ENCODE data around the gene VEPH1. TPM values are rescaled to one million over a fixed set of nuclear protein-coding genes. Genes with fewer than 3 reads are reported as not detected.

Gene VEPH1
- total and polyA plus RNA-seq, 4 donors: 5.8 to 11.5 (median 8.4) TPM

- Histone ChIP-seq H3K9me3 (ENCODE audit: control insufficient read depth, insufficient read depth, low read length) (no peaks in the 10 kb centered on the region), H3K27me3 (ENCODE audit: control insufficient read depth, insufficient read depth, low read length) (no peaks in the 10 kb centered on the region), H3K4me3 (ENCODE audit: low read depth, low read length) (no peak overlapping the region), H3K27ac (ENCODE audit: low read depth, low read length) (no peak overlapping the region), H3K4me1 (ENCODE audit: control insufficient read depth, insufficient read depth, low read length) (no peaks in the 10 kb centered on the region), H3K36me3 (ENCODE audit: control insufficient read depth, insufficient read depth, low read length) (no peaks in the 10 kb centered on the region)
- WGBS (ENCODE audit: insufficient coverage): 70% methylated on average over 2 of the region's 3 CpGs
- DNase-seq (ENCODE audit: low read depth in 4 of 6, low spot score in 6 of 6): no peak
These were observed 95.4 kb downstream of the VEPH1 start for GRCh38 chr3:157407769-157408168.

DNA sequence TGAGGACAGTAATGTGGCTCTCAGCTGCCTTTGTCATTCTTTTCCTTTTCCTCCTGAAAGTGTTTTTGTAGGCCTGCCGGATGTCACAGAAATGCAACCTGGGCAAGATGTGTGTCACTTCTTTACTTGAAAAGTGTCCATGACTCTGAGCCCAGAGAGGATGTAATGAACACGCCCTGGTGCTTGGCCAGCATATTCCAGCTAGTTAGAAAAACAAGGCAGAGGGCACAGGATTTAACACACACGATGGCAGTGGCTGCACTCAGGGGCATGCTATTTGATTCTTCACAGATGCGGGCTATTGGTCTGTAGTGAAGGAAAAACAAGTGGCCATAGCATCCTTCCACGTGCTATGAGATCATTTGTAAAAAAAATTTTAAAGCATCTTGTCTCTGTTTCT is 96.8 kb downstream of the VEPH1 start:
- no peaks in the 10 kb centered on the region for H3K27me3 ChIP-seq (ENCODE audit: control insufficient read depth, insufficient read depth, low read length)
- WGBS (ENCODE audit: insufficient coverage): 52% methylated on average over 2 of the region's 5 CpGs
- H3K4me1 ChIP-seq (ENCODE audit: control insufficient read depth, insufficient read depth, low read length): no peaks in the 10 kb centered on the region
- H3K36me3 ChIP-seq (ENCODE audit: control insufficient read depth, insufficient read depth, low read length): no peaks in the 10 kb centered on the region
- no peak overlapping the region for H3K4me3 ChIP-seq (ENCODE audit: low read depth, low read length)
- H3K9me3 ChIP-seq (ENCODE audit: control insufficient read depth, insufficient read depth, low read length): no peaks in the 10 kb centered on the region
- DNase-seq (ENCODE audit: low read depth in 4 of 6, low spot score in 6 of 6): no peak
- H3K27ac ChIP-seq (ENCODE audit: low read depth, low read length): no peak overlapping the region

DNA sequence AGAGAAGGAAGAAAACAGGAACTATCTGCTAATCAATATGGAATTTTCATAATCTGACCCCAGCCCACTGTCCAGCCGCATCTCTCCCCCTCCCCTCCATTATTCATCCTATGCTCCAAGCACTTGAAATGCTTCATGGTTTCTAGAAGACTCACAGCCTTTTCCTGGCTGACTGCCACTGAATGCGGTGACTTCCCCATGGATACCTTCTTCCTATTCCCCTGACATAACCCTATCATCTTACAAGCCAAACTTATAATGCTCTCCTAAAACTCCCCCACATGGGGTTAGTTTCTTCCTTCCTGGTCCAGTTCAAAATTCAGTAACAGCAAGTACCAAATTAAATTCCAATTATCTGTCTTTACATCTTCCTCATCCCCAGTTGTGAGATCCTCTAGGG is 97.8 kb downstream of the VEPH1 start:
- 63% methylated on average over 2 of the region's 2 CpGs for WGBS (ENCODE audit: insufficient coverage)
- no peaks in the 10 kb centered on the region for H3K9me3 ChIP-seq (ENCODE audit: control insufficient read depth, insufficient read depth, low read length)
- no peaks in the 10 kb centered on the region for H3K27me3 ChIP-seq (ENCODE audit: control insufficient read depth, insufficient read depth, low read length)
- H3K36me3 ChIP-seq (ENCODE audit: control insufficient read depth, insufficient read depth, low read length): no peaks in the 10 kb centered on the region
- DNase-seq (ENCODE audit: low read depth in 4 of 6, low spot score in 6 of 6): no peak
- no peak overlapping the region for H3K27ac ChIP-seq (ENCODE audit: low read depth, low read length)
- H3K4me3 ChIP-seq (ENCODE audit: low read depth, low read length): no peak overlapping the region
- no peaks in the 10 kb centered on the region for H3K4me1 ChIP-seq (ENCODE audit: control insufficient read depth, insufficient read depth, low read length)

DNA sequence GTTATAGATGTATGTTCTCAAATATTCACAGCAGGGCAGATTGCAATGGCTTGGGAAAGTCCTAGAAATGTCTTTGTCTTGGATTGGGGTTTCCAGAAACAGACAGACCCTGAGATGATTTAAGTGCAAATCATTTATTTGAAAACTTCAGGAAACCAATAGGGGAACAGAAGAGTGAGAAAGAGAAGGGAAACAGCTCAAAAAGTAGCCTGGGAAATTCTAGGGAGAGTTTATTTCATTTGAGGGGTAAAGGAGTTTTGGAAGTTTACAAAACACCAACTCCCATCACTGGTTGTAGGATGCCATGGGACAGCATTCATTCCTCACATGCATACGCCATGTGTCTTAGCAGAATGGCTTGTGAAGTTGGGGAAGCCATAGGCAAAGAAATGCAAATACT is 98.8 kb downstream of the VEPH1 start:
- Histone ChIP-seq H3K9me3 (ENCODE audit: control insufficient read depth, insufficient read depth, low read length) (no peaks in the 10 kb centered on the region), H3K27me3 (ENCODE audit: control insufficient read depth, insufficient read depth, low read length) (no peaks in the 10 kb centered on the region), H3K36me3 (ENCODE audit: control insufficient read depth, insufficient read depth, low read length) (no peaks in the 10 kb centered on the region), H3K4me1 (ENCODE audit: control insufficient read depth, insufficient read depth, low read length) (no peaks in the 10 kb centered on the region), H3K27ac (ENCODE audit: low read depth, low read length) (no peak overlapping the region), H3K4me3 (ENCODE audit: low read depth, low read length) (no peak overlapping the region)
- no CpG with 5 or more reads among the region's 1 CpG for WGBS (ENCODE audit: insufficient coverage)
- no peak for DNase-seq (ENCODE audit: low read depth in 4 of 6, low spot score in 6 of 6)

DNA sequence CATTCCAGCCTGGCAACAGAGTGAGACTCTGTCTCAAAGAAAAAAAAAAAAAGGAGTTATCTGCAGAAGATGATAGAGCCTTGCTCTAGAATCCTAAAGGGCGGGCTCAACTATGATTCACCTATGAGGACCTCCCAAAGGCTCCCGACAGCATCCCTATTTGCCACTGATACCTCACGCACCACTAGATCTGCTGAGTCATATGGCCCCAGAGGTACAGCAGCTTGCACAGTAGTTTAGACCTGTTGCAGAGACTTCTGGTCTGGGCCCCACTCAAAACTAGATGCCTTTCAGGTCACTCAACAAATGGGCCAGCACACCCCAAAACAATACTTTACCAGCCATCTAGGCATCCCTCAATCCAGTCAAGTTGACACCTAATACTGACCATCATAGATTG is 104.6 kb downstream of the VEPH1 start:
- no peaks in the 10 kb centered on the region for H3K27me3 ChIP-seq (ENCODE audit: control insufficient read depth, insufficient read depth, low read length)
- DNase-seq (ENCODE audit: low read depth in 4 of 6, low spot score in 6 of 6): no peak
- no peak overlapping the region for H3K27ac ChIP-seq (ENCODE audit: low read depth, low read length)
- WGBS (ENCODE audit: insufficient coverage): 100% methylated on average over 3 of the region's 3 CpGs
- no peaks in the 10 kb centered on the region for H3K4me1 ChIP-seq (ENCODE audit: control insufficient read depth, insufficient read depth, low read length)
- no peaks in the 10 kb centered on the region for H3K36me3 ChIP-seq (ENCODE audit: control insufficient read depth, insufficient read depth, low read length)
- H3K4me3 ChIP-seq (ENCODE audit: low read depth, low read length): no peak overlapping the region
- no peaks in the 10 kb centered on the region for H3K9me3 ChIP-seq (ENCODE audit: control insufficient read depth, insufficient read depth, low read length)

GRCh38 chr3:157394411-157394810 is 108.8 kb downstream of the VEPH1 start:
- Histone ChIP-seq H3K27me3 (ENCODE audit: control insufficient read depth, insufficient read depth, low read length) (no peaks in the 10 kb centered on the region), H3K4me3 (ENCODE audit: low read depth, low read length) (no peak overlapping the region), H3K27ac (ENCODE audit: low read depth, low read length) (no peak overlapping the region), H3K36me3 (ENCODE audit: control insufficient read depth, insufficient read depth, low read length) (no peaks in the 10 kb centered on the region), H3K9me3 (ENCODE audit: control insufficient read depth, insufficient read depth, low read length) (no peaks in the 10 kb centered on the region), H3K4me1 (ENCODE audit: control insufficient read depth, insufficient read depth, low read length) (no peaks in the 10 kb centered on the region)
- 56% methylated on average over 1 of the region's 1 CpG for WGBS (ENCODE audit: insufficient coverage)
- DNase-seq (ENCODE audit: low read depth in 4 of 6, low spot score in 6 of 6): no peak

- H3K9me3 ChIP-seq (ENCODE audit: control insufficient read depth, insufficient read depth, low read length): no peaks in the 10 kb centered on the region
- DNase-seq (ENCODE audit: low read depth in 4 of 6, low spot score in 6 of 6): no peak
- H3K27me3 ChIP-seq (ENCODE audit: control insufficient read depth, insufficient read depth, low read length): no peaks in the 10 kb centered on the region
- H3K4me1 ChIP-seq (ENCODE audit: control insufficient read depth, insufficient read depth, low read length): no peaks in the 10 kb centered on the region
- H3K4me3 ChIP-seq (ENCODE audit: low read depth, low read length): no peak overlapping the region
- H3K36me3 ChIP-seq (ENCODE audit: control insufficient read depth, insufficient read depth, low read length): no peaks in the 10 kb centered on the region
- H3K27ac ChIP-seq (ENCODE audit: low read depth, low read length): no peak overlapping the region
These were observed 110.1 kb downstream of the VEPH1 start for GRCh38 chr3:157393113-157393512.

DNA sequence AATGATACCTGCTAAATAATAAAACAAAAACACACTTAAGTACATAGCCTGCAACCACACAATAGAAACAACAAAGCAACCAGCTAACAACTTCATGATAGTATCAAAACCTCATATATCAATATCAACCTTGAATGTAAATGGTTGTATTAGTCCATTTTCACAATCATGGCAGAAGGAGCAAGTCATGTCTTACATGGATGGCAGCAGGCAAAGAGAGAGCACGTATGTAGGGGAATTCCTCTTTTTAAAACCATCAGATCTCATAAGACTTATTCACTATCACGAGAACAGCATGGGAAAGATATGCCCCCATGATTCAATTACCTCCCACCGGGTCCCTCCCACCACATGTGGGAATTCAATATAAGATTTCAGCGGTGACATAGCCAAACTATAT is 111.1 kb downstream of the VEPH1 start:
- DNase-seq (ENCODE audit: low read depth in 4 of 6, low spot score in 6 of 6): no peak
- no peaks in the 10 kb centered on the region for H3K36me3 ChIP-seq (ENCODE audit: control insufficient read depth, insufficient read depth, low read length)
- no peak overlapping the region for H3K4me3 ChIP-seq (ENCODE audit: low read depth, low read length)
- H3K27ac ChIP-seq (ENCODE audit: low read depth, low read length): no peak overlapping the region
- 100% methylated on average over 2 of the region's 4 CpGs for WGBS (ENCODE audit: insufficient coverage)
- no peaks in the 10 kb centered on the region for H3K9me3 ChIP-seq (ENCODE audit: control insufficient read depth, insufficient read depth, low read length)
- no peaks in the 10 kb centered on the region for H3K4me1 ChIP-seq (ENCODE audit: control insufficient read depth, insufficient read depth, low read length)
- no peaks in the 10 kb centered on the region for H3K27me3 ChIP-seq (ENCODE audit: control insufficient read depth, insufficient read depth, low read length)

DNA sequence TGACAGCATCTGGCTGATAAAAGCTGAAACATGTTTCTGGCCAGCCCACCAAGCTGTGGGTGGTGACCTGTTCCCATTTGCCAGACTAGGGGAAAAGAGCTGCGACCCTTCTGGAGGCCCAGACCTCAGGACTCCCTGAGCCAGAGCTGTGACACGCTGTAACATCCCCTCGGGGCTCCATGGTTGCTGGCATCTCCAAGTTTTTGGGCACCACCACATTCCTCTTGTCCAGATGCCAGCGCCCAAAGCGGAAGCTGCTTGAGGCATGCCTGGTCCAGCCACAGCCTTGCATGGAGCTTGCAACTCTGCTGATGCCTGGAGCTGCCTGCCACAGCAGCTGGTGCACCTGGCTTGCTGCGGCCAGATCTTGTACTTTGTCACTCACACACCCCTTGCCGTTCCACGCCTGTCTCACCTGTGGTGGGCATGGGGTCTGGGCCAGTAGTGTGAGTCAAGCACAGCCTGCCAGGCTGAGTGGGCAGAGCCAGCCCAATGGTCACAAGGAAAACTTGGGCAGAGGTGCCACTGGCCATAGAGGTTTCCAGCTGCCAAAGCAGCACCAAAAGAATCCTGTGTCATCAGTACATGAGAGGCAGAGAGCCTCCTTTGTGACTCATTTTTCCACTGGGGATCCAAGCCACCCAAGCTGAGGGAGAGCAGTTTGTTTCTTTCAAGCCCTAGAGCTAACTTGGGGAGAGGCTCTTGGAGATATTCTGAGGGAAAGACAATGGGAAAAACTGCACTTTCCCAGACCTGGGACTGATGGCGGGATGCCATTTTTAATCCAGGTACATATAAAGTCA is 112.3 kb downstream of the VEPH1 start:
- no peak for DNase-seq (ENCODE audit: low read depth in 4 of 6, low spot score in 6 of 6)
- H3K4me3 ChIP-seq (ENCODE audit: low read depth, low read length): no peak overlapping the region
- no peaks in the 10 kb centered on the region for H3K36me3 ChIP-seq (ENCODE audit: control insufficient read depth, insufficient read depth, low read length)
- no peaks in the 10 kb centered on the region for H3K9me3 ChIP-seq (ENCODE audit: control insufficient read depth, insufficient read depth, low read length)
- no peak overlapping the region for H3K27ac ChIP-seq (ENCODE audit: low read depth, low read length)
- WGBS (ENCODE audit: insufficient coverage): 96% methylated on average over 8 of the region's 9 CpGs
- H3K27me3 ChIP-seq (ENCODE audit: control insufficient read depth, insufficient read depth, low read length): no peaks in the 10 kb centered on the region
- no peaks in the 10 kb centered on the region for H3K4me1 ChIP-seq (ENCODE audit: control insufficient read depth, insufficient read depth, low read length)

DNA sequence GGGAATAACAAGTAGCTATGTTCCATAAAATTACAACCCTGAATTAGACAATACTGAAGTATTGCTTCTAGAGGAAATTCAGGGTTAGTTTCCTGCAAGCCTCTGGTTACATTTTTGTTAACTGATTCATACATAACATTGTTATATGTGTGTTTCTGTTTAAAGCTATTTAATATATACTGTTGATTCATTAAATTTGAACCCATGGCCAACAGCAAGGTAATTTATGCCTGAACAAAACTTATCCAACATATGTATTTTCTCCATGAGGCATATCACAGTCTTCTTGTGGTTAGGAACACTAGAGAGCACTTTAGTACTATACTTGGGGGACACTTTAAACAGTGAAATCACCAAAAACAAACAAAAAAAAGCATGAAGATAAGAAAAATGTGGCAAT is 114.2 kb downstream of the VEPH1 start:
- H3K4me3 ChIP-seq (ENCODE audit: low read depth, low read length): no peak overlapping the region
- H3K9me3 ChIP-seq (ENCODE audit: control insufficient read depth, insufficient read depth, low read length): no peaks in the 10 kb centered on the region
- no peaks in the 10 kb centered on the region for H3K27me3 ChIP-seq (ENCODE audit: control insufficient read depth, insufficient read depth, low read length)
- H3K36me3 ChIP-seq (ENCODE audit: control insufficient read depth, insufficient read depth, low read length): no peaks in the 10 kb centered on the region
- DNase-seq (ENCODE audit: low read depth in 4 of 6, low spot score in 6 of 6): no peak
- H3K27ac ChIP-seq (ENCODE audit: low read depth, low read length): no peak overlapping the region
- H3K4me1 ChIP-seq (ENCODE audit: control insufficient read depth, insufficient read depth, low read length): no peaks in the 10 kb centered on the region
